ENCODE data around the gene CCT6B. TPM values are rescaled to one million over a fixed set of nuclear protein-coding genes. Genes with fewer than 3 reads are reported as not detected.
"Not testable (repeated sequence)": the region's sequence is repeated elsewhere in the genome, so short reads cannot be mapped to it uniquely, and the experiment has no call there.

CCT6B gene
- total RNA-seq, 1 experiment from 2014 or later = 0.79 TPM

DNA sequence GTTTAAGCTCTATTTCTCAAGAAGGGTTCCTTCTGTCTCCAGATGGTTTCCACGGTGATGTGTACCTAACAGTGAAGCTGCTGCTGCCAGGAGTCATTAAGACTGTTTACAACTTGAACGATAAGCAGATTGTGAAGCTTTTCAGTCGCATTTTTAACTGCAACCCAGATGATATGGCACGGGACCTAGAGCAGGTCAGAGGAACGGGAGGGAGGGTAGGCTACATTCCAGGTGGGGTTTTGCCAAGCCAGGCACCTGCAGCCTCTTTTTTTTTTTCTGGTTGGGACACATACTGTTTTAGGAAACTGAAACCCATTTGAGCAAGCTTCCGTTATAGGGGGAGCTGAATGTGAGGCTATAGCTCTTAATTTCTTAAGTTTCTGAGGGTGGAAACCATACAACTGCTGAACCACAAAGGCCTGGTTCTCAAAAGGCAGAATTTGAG, 29.7 kb upstream of the CCT6B start:
- Histone ChIP-seq H3K9me3 (replicated peaks) (no peaks in the 10 kb centered on the region), H3K27me3 (no peaks in the 10 kb centered on the region), H3K27ac (no peak overlapping the region), H3K4me1 (no peaks in the 10 kb centered on the region), H3K4me3 (no peak overlapping the region), H3K36me3 (peaks cover 84% of the 10 kb centered on the region)
- no peak for DNase-seq

DNA sequence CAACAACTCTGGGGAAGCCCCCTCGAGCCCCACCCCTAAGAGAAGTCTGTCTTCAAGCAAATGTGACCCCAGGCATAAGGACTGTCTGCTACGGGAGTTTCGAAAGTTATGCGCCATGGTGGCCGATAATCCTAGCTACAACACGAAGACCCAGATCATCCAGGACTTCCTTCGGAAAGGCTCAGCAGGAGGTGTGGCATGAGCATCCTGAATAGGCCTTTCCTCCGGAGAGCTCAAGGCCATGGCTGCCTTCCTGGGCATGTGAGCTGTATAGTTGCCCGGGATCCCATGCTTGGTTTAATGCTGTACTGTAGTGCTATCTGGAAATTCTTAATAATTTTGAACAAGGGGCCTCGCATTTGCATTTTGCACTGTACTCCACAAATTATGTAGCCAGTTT, 28.2 kb upstream of the CCT6B start:
- Histone ChIP-seq H3K9me3 (replicated peaks) (no peaks in the 10 kb centered on the region), H3K36me3 (peaks cover 77% of the 10 kb centered on the region), H3K4me1 (no peaks in the 10 kb centered on the region), H3K4me3 (no peak overlapping the region), H3K27me3 (no peaks in the 10 kb centered on the region), H3K27ac (no peak overlapping the region)
- no peak for DNase-seq

DNA sequence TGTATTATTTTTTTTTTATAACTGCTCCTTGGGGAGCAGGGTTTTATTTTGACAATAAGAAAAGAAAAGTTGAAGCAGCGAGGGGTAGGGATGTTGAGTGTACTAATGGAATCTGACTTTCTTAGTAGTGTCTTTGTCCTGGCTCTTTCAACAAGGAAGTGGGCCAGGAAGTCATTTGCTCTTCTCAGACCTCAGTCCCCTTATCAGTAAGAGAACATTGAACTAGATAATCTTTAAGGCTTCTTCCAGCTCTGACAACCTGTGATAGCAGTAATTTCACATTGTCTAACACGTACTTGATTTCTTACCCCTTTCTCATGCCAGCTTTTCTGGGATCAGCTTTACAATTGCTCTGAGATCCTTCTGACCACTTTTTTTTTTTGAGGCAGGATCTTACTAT, 27.4 kb upstream of the CCT6B start:
- Histone ChIP-seq H3K4me1 (no peaks in the 10 kb centered on the region), H3K27ac (no peak overlapping the region), H3K9me3 (replicated peaks) (no peaks in the 10 kb centered on the region), H3K27me3 (no peaks in the 10 kb centered on the region), H3K36me3 (peaks cover 76% of the 10 kb centered on the region), H3K4me3 (no peak overlapping the region)
- DNase-seq = no peak

DNA sequence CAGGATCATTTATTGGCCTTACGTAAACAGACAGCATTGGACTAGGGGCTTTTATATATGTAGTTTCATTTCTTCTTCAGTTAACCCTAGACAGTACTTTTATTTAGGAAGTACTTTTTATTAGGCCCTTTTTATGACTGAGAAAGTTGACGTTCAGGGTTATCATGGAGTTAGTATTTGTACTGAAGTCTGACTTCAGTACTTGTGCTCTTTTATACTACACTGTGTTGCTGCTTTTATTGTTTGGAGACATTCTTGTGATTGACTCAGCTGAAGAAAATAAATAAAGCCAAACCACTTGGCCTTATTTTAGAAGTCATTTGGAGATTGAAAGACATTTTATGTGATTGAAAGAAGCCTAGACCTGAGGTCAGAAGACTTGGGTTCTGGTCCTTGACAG, 26.0 kb upstream of the CCT6B start:
- Histone ChIP-seq H3K9me3 (replicated peaks) (no peaks in the 10 kb centered on the region), H3K4me1 (no peaks in the 10 kb centered on the region), H3K27ac (no peak overlapping the region), H3K36me3 (peaks cover 65% of the 10 kb centered on the region), H3K4me3 (no peak overlapping the region), H3K27me3 (no peaks in the 10 kb centered on the region)
- DNase-seq = no peak

DNA sequence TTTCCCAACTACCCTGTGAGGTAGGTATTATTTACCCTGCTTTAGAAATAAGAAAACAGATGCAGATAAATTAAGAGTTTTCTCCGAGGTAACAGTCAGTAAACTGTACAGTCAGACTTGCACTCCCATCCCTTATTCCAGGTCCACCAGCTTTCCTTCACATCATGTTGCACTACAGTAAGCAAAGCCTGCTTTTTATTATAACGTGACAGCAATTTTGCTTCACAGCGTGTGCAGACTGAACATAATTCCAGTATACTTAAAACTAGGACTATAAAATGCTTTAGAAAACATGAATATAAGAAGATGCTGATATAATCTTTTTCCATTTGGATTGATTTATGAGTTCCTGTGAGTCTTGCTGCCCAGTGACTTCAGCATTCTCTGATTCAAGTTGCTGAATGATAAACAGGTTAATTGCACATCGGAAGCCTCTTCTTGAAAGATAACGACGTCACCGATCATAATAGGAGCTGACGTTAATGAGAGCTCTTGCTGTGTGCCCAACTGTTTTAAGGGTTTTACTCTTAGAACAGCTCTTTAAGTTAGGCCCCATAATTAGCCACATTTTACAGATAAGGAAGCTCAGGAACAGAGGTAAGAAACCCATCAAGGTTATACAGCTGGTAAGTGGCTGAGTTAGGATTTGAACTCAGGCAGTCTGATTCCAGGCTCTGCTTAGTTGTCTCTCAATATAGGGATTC, 20.4 kb upstream of the CCT6B start:
- Histone ChIP-seq H3K36me3 (peaks cover 21% of the 10 kb centered on the region), H3K4me1 (0 out of 2 replicates have a peak, but pooled peaks cover 5% of the 10 kb centered on the region), H3K4me3 (peak overlapping the region; percentile 90), H3K27ac (peak overlapping the region; percentile 95), H3K27me3 (no peaks in the 10 kb centered on the region), H3K9me3 (replicated peaks) (no peaks in the 10 kb centered on the region)
- DNase-seq = no peak

DNA sequence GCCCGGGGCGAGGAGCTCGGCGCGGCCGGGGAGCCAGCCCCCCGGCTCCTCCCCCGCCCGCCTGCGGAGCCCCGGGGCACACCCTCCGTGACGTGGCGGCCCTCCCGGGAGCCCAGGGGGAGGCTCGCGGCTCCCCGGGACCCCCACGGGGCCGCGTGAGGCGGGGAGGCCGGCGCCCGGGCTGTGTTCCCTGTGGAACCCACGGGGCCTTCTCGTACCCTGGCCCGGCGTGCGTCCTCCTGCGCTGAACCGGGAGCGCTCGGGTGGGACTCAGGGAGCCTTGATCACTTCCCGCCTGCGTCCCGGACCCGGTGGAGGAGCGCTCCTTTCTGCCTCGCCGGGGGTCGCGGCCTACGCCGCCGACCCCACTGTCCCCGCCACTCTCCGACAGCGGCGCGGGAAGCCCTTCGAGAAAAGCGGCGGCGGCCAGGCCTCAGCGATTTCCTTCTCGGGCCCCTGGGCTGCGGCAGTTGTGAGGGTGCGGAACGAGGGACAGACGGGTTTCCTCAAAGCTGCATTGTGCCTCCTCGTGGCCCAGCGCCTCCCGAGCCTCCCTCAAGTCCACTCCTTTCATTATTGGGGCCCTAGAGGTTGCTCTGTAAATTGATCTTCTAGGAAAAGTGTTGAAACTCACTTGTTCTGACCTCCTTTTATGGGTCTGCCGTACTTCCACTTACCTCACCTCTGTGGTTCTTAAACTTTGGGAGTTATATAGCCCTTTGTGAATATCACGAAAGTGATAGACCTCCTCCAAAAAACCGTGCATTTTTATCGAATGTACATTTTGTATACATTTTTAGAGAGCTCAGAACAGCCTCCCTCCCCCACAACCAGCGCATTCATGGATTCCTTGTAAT, 19.6 kb upstream of the CCT6B start:
- H3K27me3 ChIP-seq = no peaks in the 10 kb centered on the region
- peaks cover 14% of the 10 kb centered on the region for H3K36me3 ChIP-seq
- peak overlapping the region; percentile 90 for H3K4me3 ChIP-seq
- no peaks in the 10 kb centered on the region for H3K9me3 ChIP-seq (replicated peaks)
- peak overlapping the region; percentile 95 for H3K27ac ChIP-seq
- DNase-seq = peak; percentile 78 to 85
- H3K4me1 ChIP-seq = 0 out of 2 replicates have a peak, but pooled peaks cover 5% of the 10 kb centered on the region

DNA sequence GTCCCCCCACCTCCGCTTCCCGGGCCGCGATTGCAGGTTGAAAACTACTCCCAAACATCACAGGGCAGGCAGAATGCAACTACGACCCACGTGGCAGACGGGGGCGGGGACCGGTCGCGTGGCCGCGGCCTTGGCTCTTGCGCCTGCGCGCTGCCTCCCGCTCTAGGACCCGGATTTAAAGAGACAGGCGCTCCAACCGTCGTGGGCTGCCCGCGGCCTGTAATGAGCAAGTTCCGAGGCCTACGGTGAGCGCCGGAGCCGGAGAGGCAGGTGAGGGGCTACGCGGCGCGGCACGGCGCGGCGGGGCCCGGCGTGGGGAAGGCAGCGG, 19.1 kb upstream of the CCT6B start, which contains the start of gene LIG3:
Gene LIG3 (plus strand): TSS at position 160 of the 328 bp plus-strand sequence. CDS start 2,494 bp downstream, outside the sequence.
- Histone ChIP-seq H3K27me3 (no peaks in the 10 kb centered on the region), H3K36me3 (peaks cover 8% of the 10 kb centered on the region), H3K4me1 (0 out of 2 replicates have a peak, but pooled peaks cover 5% of the 10 kb centered on the region), H3K4me3 (peak within 1 kb of the TSS; percentile 90), H3K27ac (peak within 1 kb of the TSS; percentile 95), H3K9me3 (replicated peaks) (no peaks in the 10 kb centered on the region)
- DNase-seq = peak; percentile 96

DNA sequence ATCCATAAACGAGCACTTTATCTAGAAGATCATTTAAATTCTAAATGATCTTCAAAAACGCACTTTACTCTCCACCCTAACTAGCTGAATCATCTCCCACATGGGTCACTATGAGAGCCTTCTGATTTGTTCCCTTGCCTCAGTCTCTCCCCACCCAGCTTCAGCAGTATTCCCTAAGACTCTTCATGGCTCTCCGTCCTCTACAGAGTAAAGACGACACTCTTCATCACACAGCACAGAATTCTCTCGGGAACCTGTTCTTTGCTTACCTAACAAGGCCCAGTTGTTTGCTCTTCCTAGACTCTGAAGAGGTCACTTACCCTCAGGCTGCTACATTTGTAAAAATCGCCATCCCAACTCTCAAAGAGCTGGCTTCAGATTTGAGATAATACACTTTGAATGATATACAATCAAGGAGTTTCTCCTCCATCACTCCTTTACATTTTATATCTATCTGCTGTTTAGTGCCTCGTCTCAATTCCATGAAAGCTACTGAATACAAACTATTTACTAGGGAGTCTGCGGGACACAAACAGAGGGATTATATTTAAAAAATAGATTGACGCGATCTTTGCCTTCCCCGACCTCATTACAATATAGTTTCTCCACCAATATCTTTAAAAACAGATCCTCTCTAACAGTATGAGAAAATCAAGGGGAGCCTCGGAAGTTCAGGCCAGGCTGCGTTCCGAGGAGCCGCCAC, 18.5 kb upstream of the CCT6B start:
- peaks cover 8% of the 10 kb centered on the region for H3K36me3 ChIP-seq
- peak in 1 of 2 experiments; percentile 38 for DNase-seq
- H3K27ac ChIP-seq = peak overlapping the region; percentile 95
- no peaks in the 10 kb centered on the region for H3K27me3 ChIP-seq
- H3K9me3 ChIP-seq (replicated peaks) = no peaks in the 10 kb centered on the region
- H3K4me1 ChIP-seq = 0 out of 2 replicates have a peak, but pooled peaks cover 5% of the 10 kb centered on the region
- H3K4me3 ChIP-seq = peak overlapping the region; percentile 90

DNA sequence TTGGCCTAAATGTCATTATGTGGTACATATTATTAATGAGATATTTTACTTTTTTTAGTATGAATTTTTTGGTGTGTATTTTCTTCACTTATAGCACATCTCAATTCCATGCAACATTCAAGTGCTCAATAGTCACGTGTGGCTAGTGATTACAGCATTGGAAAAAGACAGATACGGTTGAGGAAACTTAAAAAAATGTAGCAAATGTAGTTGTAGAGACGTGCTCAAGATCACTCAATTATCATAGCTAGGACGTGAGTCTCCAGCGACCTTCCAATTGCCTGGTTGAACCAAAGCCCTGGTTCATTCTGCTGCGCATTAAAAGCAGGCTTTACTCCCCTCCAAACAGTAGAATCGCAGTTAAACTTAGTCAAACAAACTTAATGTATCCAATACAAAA, 17.9 kb upstream of the CCT6B start:
- Histone ChIP-seq H3K4me3 (peak overlapping the region; percentile 90), H3K27me3 (no peaks in the 10 kb centered on the region), H3K4me1 (0 out of 2 replicates have a peak, but pooled peaks cover 5% of the 10 kb centered on the region), H3K27ac (no peak overlapping the region), H3K36me3 (peaks cover 7% of the 10 kb centered on the region), H3K9me3 (replicated peaks) (no peaks in the 10 kb centered on the region)
- DNase-seq = no peak

DNA sequence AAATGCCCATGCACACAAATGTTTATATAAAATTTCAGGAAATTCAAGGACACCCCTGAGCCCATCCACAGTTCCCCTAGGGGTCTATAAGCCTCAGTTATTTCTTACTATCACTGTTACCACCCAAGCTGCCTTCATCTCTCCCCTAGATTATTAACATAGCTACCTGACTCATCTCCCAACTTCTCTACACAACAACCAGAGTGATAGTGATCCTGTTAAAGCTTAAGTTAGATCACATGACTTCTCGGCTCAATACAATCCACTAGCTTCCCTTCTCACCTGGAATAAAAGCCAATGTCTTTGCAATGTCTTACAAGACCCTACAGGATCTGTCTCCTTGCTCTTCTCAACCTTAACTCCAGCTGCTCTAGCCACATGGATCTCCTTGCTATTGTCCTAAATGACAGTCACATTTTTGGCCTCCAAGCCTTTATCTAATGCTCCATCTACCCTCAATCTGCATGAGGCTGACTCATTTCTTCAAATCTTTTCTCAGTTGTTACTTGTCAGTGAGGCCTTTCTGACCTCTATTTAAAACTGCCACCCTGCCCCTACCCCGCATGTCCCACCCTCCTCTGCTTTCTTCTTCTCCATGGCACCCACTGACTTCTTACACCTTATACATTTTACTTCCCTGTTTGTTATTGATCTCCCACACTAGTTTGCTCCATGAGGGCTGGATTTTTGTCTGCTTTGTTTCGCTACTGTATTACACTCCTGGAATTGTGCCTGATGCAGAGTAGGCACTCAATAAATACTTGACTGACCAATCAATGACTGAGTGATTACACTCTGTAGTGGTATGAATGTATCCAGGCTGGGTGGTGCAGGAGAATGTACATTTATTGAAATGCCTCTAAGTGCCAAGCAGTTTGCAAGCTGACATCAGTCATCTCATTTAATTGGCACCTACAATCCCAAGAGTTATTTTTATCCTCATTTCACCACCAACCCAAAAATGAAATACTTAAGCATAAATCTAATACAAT, 13.8 kb upstream of the CCT6B start:
- no peak for DNase-seq
- H3K4me1 ChIP-seq = 0 out of 2 replicates have a peak, but pooled peaks cover 3% of the 10 kb centered on the region
- H3K27ac ChIP-seq = no peak overlapping the region
- H3K9me3 ChIP-seq (replicated peaks) = no peaks in the 10 kb centered on the region
- H3K4me3 ChIP-seq = no peak overlapping the region
- no peaks in the 10 kb centered on the region for H3K27me3 ChIP-seq
- H3K36me3 ChIP-seq = no peaks in the 10 kb centered on the region

DNA sequence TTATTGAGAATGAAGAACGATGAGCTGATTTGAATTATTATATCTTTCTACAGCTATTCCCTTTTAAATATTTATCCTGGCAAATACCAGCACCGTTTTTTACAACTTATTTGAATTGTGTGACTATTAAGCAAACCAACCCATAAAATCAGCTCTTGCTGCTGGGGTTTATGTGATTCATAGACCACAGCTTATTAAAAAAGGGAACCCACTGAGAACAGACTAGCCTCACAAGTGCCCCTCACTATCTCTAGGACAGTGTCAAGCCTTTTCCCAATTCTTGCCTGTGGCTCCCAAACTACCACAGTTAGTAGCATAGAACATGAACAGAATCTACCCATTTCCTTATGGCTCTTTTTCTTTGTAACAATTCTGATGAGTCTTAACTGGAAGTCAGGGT, 12.9 kb upstream of the CCT6B start:
- H3K4me1 ChIP-seq = 0 out of 2 replicates have a peak, but pooled peaks cover under 1% of the 10 kb centered on the region
- H3K27me3 ChIP-seq = no peaks in the 10 kb centered on the region
- no peaks in the 10 kb centered on the region for H3K9me3 ChIP-seq (replicated peaks)
- H3K4me3 ChIP-seq = no peak overlapping the region
- H3K36me3 ChIP-seq = no peaks in the 10 kb centered on the region
- no peak for DNase-seq
- no peak overlapping the region for H3K27ac ChIP-seq

DNA sequence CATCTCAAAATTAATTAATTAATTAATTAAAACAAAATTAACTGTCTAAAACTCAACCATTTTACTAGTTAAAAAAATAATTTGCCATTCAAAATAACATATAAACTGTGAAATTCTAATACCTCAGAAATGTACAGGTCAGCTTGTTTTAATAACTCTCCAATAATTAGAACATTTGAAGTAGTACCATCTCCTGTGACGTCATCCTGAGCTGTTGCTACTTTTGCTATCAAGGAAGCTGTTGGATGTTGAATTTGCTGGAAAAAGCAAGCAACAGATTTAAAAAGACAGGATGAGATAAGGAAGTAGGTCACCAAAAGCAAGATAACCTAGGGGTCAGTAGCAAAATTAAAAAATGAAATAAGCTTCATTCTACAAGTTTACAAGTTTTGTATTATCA, 2.8 kb downstream of the CCT6B start:
- Histone ChIP-seq H3K36me3 (peaks cover 3% of the 10 kb centered on the region; the same call in 1 of the 2 replicates), H3K4me1 (no peaks in the 10 kb centered on the region), H3K27me3 (no peaks in the 10 kb centered on the region), H3K9me3 (replicated peaks) (no peaks in the 10 kb centered on the region), H3K4me3 (no peak overlapping the region), H3K27ac (no peak overlapping the region)
- DNase-seq = no peak

DNA sequence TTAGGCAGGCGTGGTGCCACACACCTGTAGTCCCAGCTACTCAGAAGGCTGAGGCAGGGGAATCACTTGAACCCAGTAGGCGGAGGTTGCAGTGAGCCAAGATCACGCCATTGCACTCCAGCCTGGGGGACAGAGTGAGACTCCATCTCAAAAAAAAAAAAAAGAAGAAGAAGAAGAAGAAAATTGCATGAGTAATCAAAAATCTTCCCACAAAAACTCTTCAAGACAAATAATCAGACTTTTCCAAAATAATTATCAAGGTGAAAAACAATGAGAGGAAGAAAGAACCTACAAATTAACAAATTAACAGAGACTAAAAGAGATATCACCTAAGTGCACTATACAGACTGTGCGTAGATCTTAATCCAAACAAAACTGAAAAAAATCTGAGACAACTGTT, 10.5 kb downstream of the CCT6B start:
- not testable (repeated sequence) for H3K27ac ChIP-seq

DNA sequence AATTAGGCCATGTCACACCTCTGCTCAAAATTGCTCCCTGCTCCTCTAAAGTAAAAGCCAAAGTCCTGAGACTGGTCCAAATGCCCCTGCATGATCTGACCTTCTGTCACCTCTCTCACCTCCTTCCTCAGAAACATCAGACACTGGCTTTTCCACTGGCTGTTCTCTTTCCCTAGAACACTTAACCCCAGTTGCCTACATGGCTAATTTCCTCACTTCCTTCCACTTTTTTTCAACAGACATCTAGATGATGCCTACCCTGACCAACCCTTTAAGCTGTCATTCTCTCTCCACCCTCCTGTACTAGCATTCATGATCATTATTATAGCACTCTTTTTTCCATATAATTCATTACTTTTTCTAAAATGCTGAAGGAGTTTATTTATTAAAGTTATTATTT, 31.0 kb downstream of the CCT6B start:
- no peaks in the 10 kb centered on the region for H3K9me3 ChIP-seq (replicated peaks)
- peaks cover 6% of the 10 kb centered on the region; the same call in 1 of the 2 replicates for H3K27me3 ChIP-seq
- no peak for DNase-seq
- H3K36me3 ChIP-seq = no peaks in the 10 kb centered on the region
- no peak overlapping the region for H3K27ac ChIP-seq
- H3K4me3 ChIP-seq = no peak overlapping the region
- H3K4me1 ChIP-seq = no peaks in the 10 kb centered on the region

More for the DNA sequence above, 10.5 kb downstream of the CCT6B start:
- H3K36me3 ChIP-seq; H3K9me3 ChIP-seq (replicated peaks); DNase-seq; H3K27me3 ChIP-seq; H3K4me1 ChIP-seq; H3K4me3 ChIP-seq: not testable (repeated sequence)
